Endothelial cell of umbilical vein (primary cell): ENCODE measurements around the gene JADE1. TPM values are rescaled to one million over a fixed set of nuclear protein-coding genes. Genes with fewer than 3 reads are reported as not detected.

Experiments
- BruUV-seq: library from RNA; stranded (reverse); fragments of 400-500 nt; replicated peaks from 2 replicates; lab custom pipeline; 2021; lab: Mats Ljungman, UMichigan
- CTCF ChIA-PET: fragments of 300-600, 350-600 bp; sonication (Branson Sonifier 250); formaldehyde crosslinking; loops from one replicate; lab custom pipeline; 2021; ENCODE audit warnings: antibody characterized with exemption, inconsistent platforms; lab: Charles Lee
- POLR2A ChIA-PET: fragments of 300-600, 350-600 bp; sonication (Branson Sonifier 250); formaldehyde crosslinking; loops from one replicate; lab custom pipeline; 2021; ENCODE audit warnings: antibody characterized with exemption, inconsistent platforms; lab: Charles Lee
- DNase-seq: peaks from one replicate; pipeline ENCODE4 v3.0.0-alpha.2; 2011; ENCODE audit warnings: low read depth, low spot score
- FAIRE-seq: peaks from 2 replicates; lab custom pipeline; 2011; peaks lifted over from hg19 to GRCh38; lab: Jason Lieb, UNC
- H2AFZ ChIP-seq: 2 replicates; pipeline ENCODE4 v1.6.0; 2012; ENCODE audit warnings: low read depth, low read length, control low read depth, inconsistent platforms
- H3K27ac ChIP-seq: 2 replicates; pipeline ENCODE4 v1.5.1; 2011; ENCODE audit warnings: low read depth, mild to moderate bottlenecking, control low read depth, low read length, moderate library complexity; ENCODE audit not compliant: insufficient read depth
- H3K27me3 ChIP-seq, 2 experiments: 2 replicates each; pipeline versions ENCODE4 v1.6.0 to v1.6.1; 2011; ENCODE audit warnings: low read length in 2 of 2, mixed read lengths in 1 of 2; ENCODE audit not compliant: control insufficient read depth in 2 of 2, insufficient read depth in 2 of 2
- H3K36me3 ChIP-seq, 2 experiments: 2 replicates in 1 of 2; 3 replicates in 1 of 2; pipeline ENCODE4 v1.5.1; 2011; ENCODE audit warnings: low read length in 2 of 2, mild to moderate bottlenecking in 1 of 2, moderate library complexity in 1 of 2; ENCODE audit not compliant: control insufficient read depth in 2 of 2, insufficient read depth in 2 of 2; ENCODE audit errors: extremely low read depth in 1 of 2
- H3K4me1 ChIP-seq: 3 replicates; pipeline ENCODE4 v1.5.1; 2011; ENCODE audit warnings: mild to moderate bottlenecking, low read length; ENCODE audit not compliant: control insufficient read depth, insufficient read depth; ENCODE audit errors: extremely low read depth
- H3K4me2 ChIP-seq: 2 replicates; pipeline ENCODE4 v1.6.1; 2011; ENCODE audit warnings: low read length, control low read depth, mixed read lengths; ENCODE audit not compliant: insufficient read depth
- H3K4me3 ChIP-seq, 3 experiments: fragments of 200-600 bp in 1 of 3; sonication (generic), shearing (Covaris generic) in 1 of 3; replicated peaks in 1 of 3; 2 replicates each; pipeline ENCODE4 v1.5.1; 2011 to 2016; ENCODE audit warnings: control low read depth in 3 of 3, low read length in 3 of 3, mild to moderate bottlenecking in 2 of 3, inconsistent platforms in 1 of 3, low read depth in 1 of 3, moderate library complexity in 1 of 3; ENCODE audit not compliant: insufficient read depth in 1 of 3
- H3K79me2 ChIP-seq: 2 replicates; pipeline ENCODE4 v1.6.0; 2012; ENCODE audit warnings: low read length, inconsistent platforms; ENCODE audit not compliant: control insufficient read depth, insufficient read depth
- H3K9ac ChIP-seq: replicated peaks from 2 replicates; pipeline ENCODE3; 2011; ENCODE audit warnings: low read length, control low read depth; ENCODE audit not compliant: insufficient read depth; ENCODE audit errors: extremely low read depth
- H3K9me1 ChIP-seq: replicated peaks from 3 replicates; pipeline ENCODE4 v1.6.0; 2011; ENCODE audit warnings: mild to moderate bottlenecking, low read length; ENCODE audit not compliant: control insufficient read depth, insufficient read depth; ENCODE audit errors: extremely low read depth
- H3K9me3 ChIP-seq: replicated peaks from 2 replicates; pipeline ENCODE4 v1.5.1; 2012; ENCODE audit warnings: low read length, inconsistent platforms; ENCODE audit not compliant: control insufficient read depth, insufficient read depth
- H4K20me1 ChIP-seq: replicated peaks from 2 replicates; pipeline ENCODE3; 2011; ENCODE audit warnings: mild to moderate bottlenecking, low read length; ENCODE audit not compliant: control insufficient read depth, insufficient read depth; ENCODE audit errors: extremely low read depth
- CTCF ChIP-seq, 2 donors: IDR thresholded peaks; 1 replicate in 1 of 2; 2 replicates in 1 of 2; pipeline ENCODE4 v1.5.1; 2011; ENCODE audit warnings: low read length in 2 of 2, mild to moderate bottlenecking in 2 of 2, moderate library complexity in 2 of 2, control low read depth in 1 of 2, inconsistent platforms in 1 of 2, low read depth in 1 of 2; ENCODE audit not compliant: insufficient read depth in 1 of 2; ENCODE audit errors: extremely low read depth in 1 of 2
- EZH2 ChIP-seq: IDR thresholded peaks from 2 replicates; pipeline ENCODE4 v1.6.1; 2012; ENCODE audit warnings: borderline replicate concordance, low read depth, mild to moderate bottlenecking, moderate library complexity, low read length, inconsistent platforms; ENCODE audit not compliant: severe bottlenecking
- FOS ChIP-seq: IDR thresholded peaks from 2 replicates; pipeline ENCODE4 v1.6.1; 2011; ENCODE audit warnings: mild to moderate bottlenecking, low read length, moderate library complexity, borderline replicate concordance; ENCODE audit not compliant: insufficient read depth
- GATA2 ChIP-seq: IDR thresholded peaks from 2 replicates; pipeline ENCODE4 v1.7.0; 2011; ENCODE audit warnings: low read depth, mild to moderate bottlenecking, moderate library complexity, mixed read lengths, low read length; ENCODE audit not compliant: insufficient read length, insufficient read depth
- JUN ChIP-seq: IDR thresholded peaks from 2 replicates; pipeline ENCODE4 v1.6.1; 2011; ENCODE audit warnings: borderline replicate concordance, low read depth; ENCODE audit not compliant: insufficient read length, insufficient read depth
- MAX ChIP-seq: IDR thresholded peaks from 2 replicates; pipeline ENCODE4 v1.6.1; 2011; ENCODE audit not compliant: insufficient read depth, insufficient read length
- MYC ChIP-seq: IDR thresholded peaks from one replicate; pipeline ENCODE4 v1.6.1; 2011; ENCODE audit warnings: mild to moderate bottlenecking, low read depth, low read length
- POLR2AphosphoS5 ChIP-seq: IDR thresholded peaks from 2 replicates; pipeline ENCODE4 v1.6.1; 2012; ENCODE audit warnings: low read depth, mild to moderate bottlenecking, control low read depth, low read length, moderate library complexity; ENCODE audit not compliant: insufficient read depth
- dilution Hi-C: fragments of 300-500 bp; cut with MboI; formaldehyde crosslinking; loops from one replicate; pipeline ENCODE4 v1.15.0; 2019; ENCODE audit warnings: low sequenced_read_pairs; ENCODE audit not compliant: extremely low pct_ligation_motif_present
- intact Hi-C: fragments of 100-400 bp; cut with micrococcal nuclease; formaldehyde crosslinking; loops from one replicate; pipeline ENCODE4 v1.10.0; 2022
- polyA plus RNA-seq, 4 experiments: library from polyadenylated mRNA; depleted of rRNA in 3 of 4; stranded (reverse) in 3 of 4; unstranded in 1 of 4; fragments of >200 nt; gene quantifications; 2 replicates each; pipeline versions ENCODE4 v1.2.1 to v1.2.3, GENCODE V29; 2011 to 2012; ENCODE audit warnings: missing spikeins in 1 of 4
- total RNA-seq: library from RNA; stranded (reverse); gene quantifications from 2 replicates; pipeline ENCODE4 v1.2.3, GENCODE V29; 2021

JADE1 gene
- total and polyA plus RNA-seq, 2 donors (not counting 3 experiments of a cell fraction or from before 2014, with no cell fraction given) = 13.6 to 45.6 TPM

- Histone ChIP-seq H2AFZ (no peak overlapping the region), H3K36me3 (peaks cover 16 to 33% of the 10 kb centered on the region in 2 experiments), H3K27me3 (no peaks in the 10 kb centered on the region), H3K4me1 (peaks cover 11% of the 10 kb centered on the region), H3K79me2 (no peaks in the 10 kb centered on the region), H3K9ac (no peak overlapping the region), H3K4me3 (no peak overlapping the region), H3K4me2 (no peak overlapping the region), H3K9me1 (no peaks in the 10 kb centered on the region), H4K20me1 (no peaks in the 10 kb centered on the region), H3K9me3 (no peaks in the 10 kb centered on the region), H3K27ac (no peak overlapping the region)
- ChIA-PET CTCF (interaction anchor here (0.7 to 3.7 kb wide), 11 partner anchors 39 to 671 kb away, joined by 3 to 29 read pairs (median 4); no protein-coding TSS in a partner anchor), POLR2A (no interaction called here)
- FAIRE-seq (no peak), DNase-seq (no peak)
- BruUV-seq = no TSS peak
- dilution Hi-C loops (no loop called here), intact Hi-C loops (loop anchor here (2.0 to 5.0 kb wide), 2 partner anchors 287 to 340 kb away; no protein-coding TSS in a partner anchor)
- TF ChIP-seq MYC = no peak
- no peak for TF ChIP-seq MAX
- no peak for TF ChIP-seq JUN
- TF ChIP-seq FOS = no peak
- no peak for TF ChIP-seq EZH2
- TF ChIP-seq POLR2AphosphoS5 = no peak
- no peak for TF ChIP-seq CTCF (IDR thresholded peaks at IDR 0.05; ENCODE audit: extremely low read depth in 1 of 2, insufficient read depth in 1 of 2, low read depth in 1 of 2, low read length in 2 of 2)
- no peak for TF ChIP-seq GATA2
Measured at GRCh38 chr4:128861856-128862518, 52.5 kb downstream of the JADE1 start.
